ENCODE results near the gene RTCB. TPM values are rescaled to one million over a fixed set of nuclear protein-coding genes. Genes with fewer than 3 reads are reported as not detected.
"Not testable (repeated sequence)": the region's sequence is repeated elsewhere in the genome, so short reads cannot be mapped to it uniquely, and the experiment has no call there.

The RTCB gene
- total RNA-seq, 1 experiment from 2014 or later: 101 TPM

DNA sequence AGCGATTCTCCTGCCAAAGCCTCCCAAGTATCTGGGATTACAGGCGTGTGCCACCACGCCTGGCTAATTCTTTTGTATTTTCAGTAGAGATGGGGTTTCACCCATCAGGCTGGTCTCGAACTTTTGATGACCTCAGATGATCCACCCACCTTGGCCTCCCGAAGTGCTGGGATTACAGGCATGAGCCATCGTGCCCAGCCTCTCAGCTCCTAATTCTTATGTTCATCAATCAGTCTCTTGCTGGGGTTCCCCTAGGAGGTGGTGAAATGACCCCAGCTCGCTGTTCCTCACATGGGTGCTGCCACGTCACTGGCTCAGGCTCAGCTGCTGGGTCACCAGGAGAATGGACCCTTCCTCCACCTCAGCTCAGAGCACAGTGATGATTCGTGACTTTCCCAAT lies 54.5 kb downstream of the RTCB start, which contains the start of gene RFPL3:
Gene RFPL3, plus strand, starts transcription at position 301 of the 400 bp plus-strand sequence. CDS start 205 bp downstream, outside the sequence.
- not testable (repeated sequence) for DNase-seq; H3K23ac ChIP-seq (ENCODE audit: insufficient read length, low read depth, low read length)

More for the DNA sequence above, 54.5 kb downstream of the RTCB start, which contains the start of gene RFPL3:
- not testable (repeated sequence) for H3K23me2 ChIP-seq (ENCODE audit: insufficient read length, low read depth, low read length, poor library complexity, severe bottlenecking); H4K5ac ChIP-seq (ENCODE audit: insufficient read length, low read depth, low read length); H3T11ph ChIP-seq (ENCODE audit: low read length); H4K8ac ChIP-seq (replicated peaks; ENCODE audit: insufficient read length, low read depth, low read length); H3K27me3 ChIP-seq (ENCODE audit: insufficient read depth, low read length); H3K9me3 ChIP-seq (ENCODE audit: control insufficient read depth, low read depth, low read length); H3K4me1 ChIP-seq (ENCODE audit: insufficient read depth, low read length); H2BK120ac ChIP-seq (ENCODE audit: low read depth, low read length, poor library complexity, severe bottlenecking); H3K4me2 ChIP-seq (ENCODE audit: insufficient read depth, insufficient read length, low read length); H3K56ac ChIP-seq (ENCODE audit: insufficient read length, low read depth, low read length); H2BK12ac ChIP-seq (ENCODE audit: insufficient read length, low read depth, low read length); H3K27ac ChIP-seq (ENCODE audit: insufficient read length, low read depth, low read length); H2BK20ac ChIP-seq (ENCODE audit: low read depth, low read length, poor library complexity, severe bottlenecking); H2AFZ ChIP-seq (ENCODE audit: low read length); H2BK5ac ChIP-seq (ENCODE audit: insufficient read length, low read length); H2AK5ac ChIP-seq (ENCODE audit: insufficient read length, low read length); H3K4ac ChIP-seq (ENCODE audit: low read depth, low read length); H2BK15ac ChIP-seq (ENCODE audit: low read depth, low read length); H3K18ac ChIP-seq (ENCODE audit: insufficient read length, low read depth, low read length); H3K14ac ChIP-seq (ENCODE audit: insufficient read depth, low read length); H3K4me3 Mint-ChIP-seq; H3K9me3 Mint-ChIP-seq; H3K79me2 ChIP-seq (ENCODE audit: insufficient read depth, low read length); H4K91ac ChIP-seq (ENCODE audit: insufficient read length, low read depth, low read length); H3K9ac ChIP-seq (ENCODE audit: extremely low read depth, insufficient read length, low read length); H4K20me1 ChIP-seq (ENCODE audit: control insufficient read depth, insufficient read depth, insufficient read length); H3K27ac Mint-ChIP-seq; H3K36me3 Mint-ChIP-seq (ENCODE audit: insufficient read depth in 1 of 3, low read depth in 3 of 3); H3K79me1 ChIP-seq (ENCODE audit: insufficient read depth, low read depth, low read length, poor library complexity, severe bottlenecking)
- peaks cover 10% of the 10 kb centered on the region in 2 experiments for H3K4me1 Mint-ChIP-seq
- WGBS (ENCODE audit: extremely low coverage, insufficient read length, low lambda C conversion rate): no CpG with 5 or more reads among the region's 9 CpGs
- peaks cover 40% of the 10 kb centered on the region for H3K27me3 Mint-ChIP-seq (ENCODE audit: low read depth)

Measured in H9 (cell line).